HCT116 (cell line): Measurements from ENCODE around the gene ADD3. TPM values are rescaled to one million over a fixed set of nuclear protein-coding genes. Genes with fewer than 3 reads are reported as not detected.

ENCODE experiments used
- ATAC-seq: fragments of 200-7000 bp; cut with Tn5 transposase; 2 replicates; pipeline ENCODE4 v1.9.1; 2020; ENCODE audit warnings: mild to moderate bottlenecking, moderate library complexity
- BruUV-seq: library from RNA; stranded (reverse); fragments of 400-500 nt; replicated peaks from 2 replicates; lab custom pipeline; 2021; lab: Mats Ljungman, UMichigan
- CTCF ChIA-PET: fragments of 300-600 bp; sonication (Branson Sonifier 250); formaldehyde crosslinking; loops from one replicate; lab custom pipeline; 2021; ENCODE audit warnings: antibody characterized with exemption; lab: Charles Lee
- POLR2A ChIA-PET: fragments of 300-600, 350-600 bp; sonication (Branson Sonifier 250); formaldehyde crosslinking; loops from one replicate; lab custom pipeline; 2021; ENCODE audit warnings: antibody characterized with exemption; lab: Charles Lee
- RAD21 ChIA-PET, 2 experiments: fragments of 300-600 bp; sonication (Branson Sonifier 250); formaldehyde crosslinking; loops; one replicate each; lab custom pipeline; 2023; ENCODE audit warnings: low total read pairs in 2 of 2; ENCODE audit not compliant: uncharacterized antibody in 2 of 2, unreplicated experiment in 2 of 2, low non-redundant PET in 1 of 2; lab: Charles Lee
- DNase-seq: peaks from one replicate; pipeline ENCODE4 v3.0.0-alpha.2; 2010; ENCODE audit warnings: low read depth, low spot score
- H2AFZ ChIP-seq: fragments of 200-600 bp; shearing (Covaris generic), sonication (generic); 2 replicates; pipeline ENCODE4 v1.6.1; 2017; ENCODE audit warnings: low read depth, mixed run types, mixed read lengths, antibody characterized with exemption, low read length; ENCODE audit not compliant: poor library complexity, severe bottlenecking
- H3K27ac ChIP-seq: 2 replicates; pipeline ENCODE4 v1.5.1; 2012; ENCODE audit warnings: low read depth, low read length
- H3K27me3 ChIP-seq: fragments of 200-600 bp; sonication (generic); 2 replicates; pipeline ENCODE4 v1.6.1; 2016; ENCODE audit warnings: mixed run types, low read length, mixed read lengths; ENCODE audit not compliant: insufficient read depth
- H3K36me3 ChIP-seq, 2 experiments: fragments of 200-500 bp in 1 of 2; fragments of 200-600 bp in 1 of 2; sonication (Bioruptor generic) in 1 of 2; sonication (generic) in 1 of 2; 2 replicates each; pipeline versions ENCODE4 v1.5.1 to v1.6.1; 2014 to 2016; ENCODE audit warnings: low read length in 2 of 2, inconsistent platforms in 1 of 2, mixed read lengths in 1 of 2, mixed run types in 1 of 2; ENCODE audit not compliant: insufficient read depth in 2 of 2, control insufficient read depth in 1 of 2
- H3K4me1 ChIP-seq, 2 experiments: fragments of 200-600 bp in 1 of 2; sonication (generic) in 1 of 2; 2 replicates each; pipeline versions ENCODE4 v1.5.1 to v1.6.1; 2012 to 2017; ENCODE audit warnings: low read length in 2 of 2, inconsistent platforms in 1 of 2, mild to moderate bottlenecking in 1 of 2, mixed read lengths in 1 of 2, mixed run types in 1 of 2, moderate library complexity in 1 of 2; ENCODE audit not compliant: insufficient read depth in 2 of 2, control insufficient read depth in 1 of 2
- H3K4me2 ChIP-seq: fragments of 200-600 bp; sonication (generic); 2 replicates; pipeline ENCODE4 v1.6.1; 2017; ENCODE audit warnings: mixed run types, low read length, mixed read lengths
- H3K4me3 ChIP-seq, 2 experiments: fragments of 200-600 bp in 1 of 2; sonication (generic) in 1 of 2; replicated peaks in 1 of 2; 2 replicates each; pipeline ENCODE4 v1.5.1; 2011 to 2016; ENCODE audit warnings: low read length in 2 of 2, control low read depth in 1 of 2, low read depth in 1 of 2, mild to moderate bottlenecking in 1 of 2, mixed read lengths in 1 of 2, mixed run types in 1 of 2
- H3K79me2 ChIP-seq: fragments of 200-600 bp; sonication (generic); 2 replicates; pipeline ENCODE4 v1.6.1; 2017; ENCODE audit warnings: mild to moderate bottlenecking, mixed run types, low read length, moderate library complexity, mixed read lengths; ENCODE audit not compliant: insufficient read depth
- H3K9ac ChIP-seq: fragments of 200-600 bp; sonication (generic); 2 replicates; pipeline ENCODE4 v1.6.1; 2016; ENCODE audit warnings: low read length, mixed read lengths
- H3K9me2 ChIP-seq: fragments of 200-600 bp; sonication (generic), shearing (Covaris generic); 2 replicates; pipeline ENCODE4 v1.6.1; 2017; ENCODE audit warnings: mixed run types, mild to moderate bottlenecking, moderate library complexity; ENCODE audit not compliant: insufficient read depth
- H3K9me3 ChIP-seq, 2 experiments: fragments of 200-500 bp in 1 of 2; fragments of 200-600 bp in 1 of 2; sonication (Bioruptor generic) in 1 of 2; sonication (generic) in 1 of 2; 2 replicates each; pipeline ENCODE4 v1.6.1; 2014 to 2017; ENCODE audit warnings: low read length in 2 of 2, mixed read lengths in 2 of 2, inconsistent platforms in 1 of 2, low read depth in 1 of 2, mild to moderate bottlenecking in 1 of 2, mixed run types in 1 of 2, moderate library complexity in 1 of 2; ENCODE audit not compliant: control insufficient read depth in 1 of 2, insufficient read depth in 1 of 2
- H4K20me1 ChIP-seq: fragments of 200-600 bp; sonication (generic), shearing (Covaris generic); 2 replicates; pipeline ENCODE4 v1.6.1; 2017; ENCODE audit warnings: mixed run types, mild to moderate bottlenecking, moderate library complexity; ENCODE audit not compliant: insufficient read depth
- CEBPB ChIP-seq: IDR thresholded peaks from 2 replicates; pipeline ENCODE4 v1.6.1; 2012; ENCODE audit warnings: low read depth
- FOSL1 ChIP-seq: IDR thresholded peaks from 2 replicates; pipeline ENCODE4 v1.6.1; 2012; ENCODE audit warnings: low read depth
- SP1 ChIP-seq: IDR thresholded peaks from 2 replicates; pipeline ENCODE4 v1.6.1; 2012; ENCODE audit warnings: low read depth
- ZNF274 ChIP-seq: fragments of 200-500 bp; sonication (Bioruptor generic); IDR thresholded peaks from 2 replicates; pipeline ENCODE4 v1.6.1; 2014; ENCODE audit warnings: mild to moderate bottlenecking, low read depth, low read length, inconsistent platforms
- intact Hi-C: fragments of 100-400 bp; cut with micrococcal nuclease; formaldehyde crosslinking; loops from 2 replicates; pipeline ENCODE4 v1.10.0; 2022
- total RNA-seq: library from RNA; stranded (reverse); gene quantifications from one replicate; pipeline ENCODE4 v1.2.1, GENCODE V29; 2021; ENCODE audit not compliant: unreplicated experiment
- TF ChIP-seq, protein P1 (sequence below): IDR thresholded peaks from 2 replicates; pipeline ENCODE4 v1.6.1; 2011; ENCODE audit warnings: mild to moderate bottlenecking, low read length, moderate library complexity; ENCODE audit not compliant: insufficient replicate concordance; ENCODE audit errors: extremely low read depth

Gene ADD3
- total RNA-seq, 1 experiment from 2014 or later: 41.1 TPM

DNA sequence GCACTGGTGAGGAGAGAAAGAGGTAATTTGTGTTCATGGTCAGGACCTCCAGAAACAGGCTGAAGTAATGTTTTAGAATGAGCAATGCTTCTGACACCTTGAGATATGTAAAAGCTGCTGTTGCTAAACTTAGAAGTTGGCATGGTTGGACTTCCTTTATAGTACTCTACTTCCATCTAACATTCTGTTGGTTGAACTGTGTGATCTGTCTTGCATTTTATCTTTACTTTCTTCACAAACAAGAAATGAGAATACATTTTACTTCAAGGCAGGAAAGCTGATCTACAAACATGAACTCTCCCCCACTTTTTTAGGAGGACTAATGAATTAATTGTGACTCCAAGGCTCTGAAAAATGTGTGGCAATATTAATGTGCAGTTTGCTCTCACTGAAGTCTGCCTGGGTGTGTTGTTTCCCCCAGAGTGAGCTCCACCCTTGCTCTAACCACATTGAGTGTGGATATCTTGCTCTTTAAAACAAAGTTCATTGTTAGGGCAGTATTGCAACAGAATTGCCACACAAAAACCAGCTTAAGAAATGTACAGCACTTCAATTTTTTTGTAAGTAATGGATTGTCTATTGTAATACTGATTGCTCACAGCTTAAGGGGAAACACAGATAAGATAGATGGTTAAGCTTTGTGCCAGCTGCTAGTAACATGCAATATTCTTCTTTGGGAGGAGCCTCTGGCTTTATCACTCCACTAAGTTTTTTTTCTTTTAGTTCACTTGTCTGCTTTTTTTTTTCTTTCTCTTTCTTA lies 69.0 kb downstream of the ADD3 start:
- DNase-seq: peak; percentile 3
- BruUV-seq: no TSS peak
- CTCF ChIA-PET: no interaction called here
- RAD21 ChIA-PET: no interaction called here
- H3K9me2 ChIP-seq: no peaks in the 10 kb centered on the region
- TF ChIP-seq SP1 (peak; percentile 52; the same call in 1 of the 2 replicates), ZNF274 (no peak), CEBPB (peak; percentile 77), FOSL1 (no peak)
- no peak overlapping the region for H3K4me3 ChIP-seq
- H3K27ac ChIP-seq: no peak overlapping the region
- no peak overlapping the region for H2AFZ ChIP-seq
- H3K4me1 ChIP-seq: peaks cover 0 to 11% of the 10 kb centered on the region in 2 experiments; a peak in 1 of 4 replicates
- POLR2A ChIA-PET: no interaction called here
- ATAC-seq: peak; percentile 52; the same call in 1 of the 2 replicates
- H3K9ac ChIP-seq: no peak overlapping the region
- H3K36me3 ChIP-seq: no peaks in the 10 kb centered on the region
- intact Hi-C loops: no loop called here
- peak overlapping the region; percentile 9; the same call in 1 of the 2 replicates for H3K4me2 ChIP-seq
- no peaks in the 10 kb centered on the region for H3K9me3 ChIP-seq
- H4K20me1 ChIP-seq: no peaks in the 10 kb centered on the region
- H3K79me2 ChIP-seq: no peaks in the 10 kb centered on the region
- H3K27me3 ChIP-seq: no peaks in the 10 kb centered on the region

DNA sequence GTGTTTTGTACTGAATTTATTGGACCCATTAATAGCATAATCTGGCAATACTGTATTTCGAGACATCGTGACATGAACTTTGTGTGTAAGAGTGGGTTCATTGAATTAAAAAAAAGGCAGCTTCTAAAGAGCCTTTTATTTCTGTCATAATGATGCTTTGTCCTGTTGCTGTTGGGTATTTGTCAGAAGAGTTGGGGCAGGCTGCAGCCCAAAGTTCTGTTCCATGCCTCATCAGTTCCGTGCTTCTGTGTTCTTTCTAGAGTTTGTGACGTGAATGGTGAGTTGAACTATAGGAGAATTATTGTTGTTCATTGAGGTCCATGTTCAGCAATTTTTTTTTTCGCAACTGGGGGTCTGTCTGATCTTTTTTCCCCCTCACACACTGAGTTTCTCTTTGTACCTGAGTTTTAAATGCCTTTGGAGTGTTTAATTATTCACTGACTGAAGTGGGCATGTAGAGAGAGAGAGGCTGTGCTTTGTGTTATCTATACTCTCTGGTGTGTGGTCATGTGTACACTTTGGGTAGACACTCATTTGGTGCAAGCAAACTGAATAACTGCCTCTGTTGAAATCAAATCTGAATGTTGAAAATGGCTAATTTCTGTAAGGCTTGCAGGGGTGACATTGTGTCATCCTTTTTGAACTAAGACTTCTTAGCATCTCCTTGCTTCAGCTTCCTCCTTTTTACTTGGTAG lies 69.8 kb downstream of the ADD3 start:
- ChIA-PET POLR2A (no interaction called here), CTCF (no interaction called here)
- no peak for DNase-seq

More for the DNA sequence above, 69.8 kb downstream of the ADD3 start:
- Histone ChIP-seq H3K27ac (no peak overlapping the region), H2AFZ (no peak overlapping the region), H4K20me1 (no peaks in the 10 kb centered on the region), H3K9me3 (no peaks in the 10 kb centered on the region), H3K4me2 (no peak overlapping the region), H3K36me3 (no peaks in the 10 kb centered on the region), H3K27me3 (no peaks in the 10 kb centered on the region)
- ATAC-seq: no peak
- BruUV-seq: no TSS peak
- no peak for TF ChIP-seq SP1
- TF ChIP-seq, protein P1, sequence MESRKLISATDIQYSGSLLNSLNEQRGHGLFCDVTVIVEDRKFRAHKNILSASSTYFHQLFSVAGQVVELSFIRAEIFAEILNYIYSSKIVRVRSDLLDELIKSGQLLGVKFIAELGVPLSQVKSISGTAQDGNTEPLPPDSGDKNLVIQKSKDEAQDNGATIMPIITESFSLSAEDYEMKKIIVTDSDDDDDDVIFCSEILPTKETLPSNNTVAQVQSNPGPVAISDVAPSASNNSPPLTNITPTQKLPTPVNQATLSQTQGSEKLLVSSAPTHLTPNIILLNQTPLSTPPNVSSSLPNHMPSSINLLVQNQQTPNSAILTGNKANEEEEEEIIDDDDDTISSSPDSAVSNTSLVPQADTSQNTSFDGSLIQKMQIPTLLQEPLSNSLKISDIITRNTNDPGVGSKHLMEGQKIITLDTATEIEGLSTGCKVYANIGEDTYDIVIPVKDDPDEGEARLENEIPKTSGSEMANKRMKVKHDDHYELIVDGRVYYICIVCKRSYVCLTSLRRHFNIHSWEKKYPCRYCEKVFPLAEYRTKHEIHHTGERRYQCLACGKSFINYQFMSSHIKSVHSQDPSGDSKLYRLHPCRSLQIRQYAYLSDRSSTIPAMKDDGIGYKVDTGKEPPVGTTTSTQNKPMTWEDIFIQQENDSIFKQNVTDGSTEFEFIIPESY: no peak
- no peak for TF ChIP-seq FOSL1
- TF ChIP-seq, all 23 proteins: peak for 0
- intact Hi-C loops: no loop called here
- RAD21 ChIA-PET: no interaction called here
- H3K79me2 ChIP-seq: no peaks in the 10 kb centered on the region
- H3K4me1 ChIP-seq: peaks cover 0 to 11% of the 10 kb centered on the region in 2 experiments; a peak in 1 of 4 replicates
- H3K4me3 ChIP-seq: no peak overlapping the region
- no peaks in the 10 kb centered on the region for H3K9me2 ChIP-seq
- no peak overlapping the region for H3K9ac ChIP-seq
